22Rv1 (cell line): ENCODE data around the gene AIP.

Source experiments
- H3K27ac ChIP-seq: fragments of 450-650 bp; 2 replicates; pipeline ENCODE4 v1.5.1; 2017
- CTCF ChIP-seq: fragments of 450-650 bp; IDR thresholded peaks from 2 replicates; pipeline ENCODE4 v1.5.1; 2017; ENCODE audit warnings: mild to moderate bottlenecking
- ZFX ChIP-seq: fragments of 450-650 bp; IDR thresholded peaks from 2 replicates; pipeline ENCODE4 v1.6.1; 2017; ENCODE audit warnings: antibody characterized with exemption, borderline replicate concordance

Gene AIP

GRCh38 chr11:67504005-67504949 is 21.5 kb downstream of the AIP start:
- TF ChIP-seq ZFX (no peak), CTCF (no peak)
- H3K27ac ChIP-seq, result peak overlapping the region; percentile 96

- peak within 1 kb of the TSS; percentile 96 for H3K27ac ChIP-seq
Observed at GRCh38 chr11:67504950-67505581, 22.2 kb downstream of the AIP start, which contains the start of gene PITPNM1. TSS of gene PITPNM1 (minus strand) at chr11:67505363. CDS start at chr11:67504180, 1,183 bp downstream.

GRCh38 chr11:67505605-67506396 is 23.0 kb downstream of the AIP start:
- H3K27ac ChIP-seq, result peak overlapping the region; percentile 96
- TF ChIP-seq CTCF (peak; percentile 99), ZFX (no peak)

More at GRCh38 chr11:67504950-67505581, 22.2 kb downstream of the AIP start, which contains the start of gene PITPNM1:
- TF ChIP-seq CTCF (no peak), ZFX (no peak)

- peak overlapping the region; percentile 96 for H3K27ac ChIP-seq
Observed at GRCh38 chr11:67506426-67507051, 23.7 kb downstream of the AIP start.

GRCh38 chr11:67507242-67507863 is 24.5 kb downstream of the AIP start:
- TF ChIP-seq CTCF (no peak), ZFX (no peak)
- H3K27ac ChIP-seq, result peak overlapping the region; percentile 96

More at GRCh38 chr11:67506426-67507051, 23.7 kb downstream of the AIP start:
- TF ChIP-seq CTCF, result peak; percentile 57
- no peak for TF ChIP-seq ZFX

GRCh38 chr11:67507864-67508485 is 25.1 kb downstream of the AIP start, which contains the start of gene CDK2AP2:
TSS of gene CDK2AP2 (minus strand) at chr11:67508162. CDS start at chr11:67508082, 80 bp downstream.
- peak within 1 kb of the TSS; percentile 96 for H3K27ac ChIP-seq
- no peak for TF ChIP-seq CTCF
- TF ChIP-seq ZFX, result no peak
